GM19023 (cell line): ENCODE measurements around the gene NOTCH3.

ENCODE experiments used
- ATAC-seq: cut with Tn5 transposase; IDR thresholded peaks from one replicate; pipeline ENCODE4 v1.9.1; 2021; ENCODE audit warnings: mild to moderate bottlenecking, moderate library complexity; ENCODE audit not compliant: unreplicated experiment

The NOTCH3 gene

GRCh38 chr19:15200553-15201364 lies at the start of gene NOTCH3:
TSS of gene NOTCH3 (minus strand) at chr19:15200995. CDS start at chr19:15200905, 90 bp downstream.
- ATAC-seq = no peak

- ATAC-seq = no peak
Measured at GRCh38 chr19:15250640-15250993, 49.8 kb upstream of the NOTCH3 start.

GRCh38 chr19:15249972-15250639 lies 49.3 kb upstream of the NOTCH3 start:
- no peak for ATAC-seq

- no peak for ATAC-seq
Measured at GRCh38 chr19:15249528-15249874, 48.7 kb upstream of the NOTCH3 start.

GRCh38 chr19:15248648-15249527 lies 48.1 kb upstream of the NOTCH3 start:
- no peak for ATAC-seq

- no peak for ATAC-seq
Measured at GRCh38 chr19:15248106-15248505, 47.3 kb upstream of the NOTCH3 start.

GRCh38 chr19:15247107-15248014 lies 46.6 kb upstream of the NOTCH3 start:
- ATAC-seq = no peak

- no peak for ATAC-seq
Measured at GRCh38 chr19:15246198-15246481, 45.3 kb upstream of the NOTCH3 start.

DNA sequence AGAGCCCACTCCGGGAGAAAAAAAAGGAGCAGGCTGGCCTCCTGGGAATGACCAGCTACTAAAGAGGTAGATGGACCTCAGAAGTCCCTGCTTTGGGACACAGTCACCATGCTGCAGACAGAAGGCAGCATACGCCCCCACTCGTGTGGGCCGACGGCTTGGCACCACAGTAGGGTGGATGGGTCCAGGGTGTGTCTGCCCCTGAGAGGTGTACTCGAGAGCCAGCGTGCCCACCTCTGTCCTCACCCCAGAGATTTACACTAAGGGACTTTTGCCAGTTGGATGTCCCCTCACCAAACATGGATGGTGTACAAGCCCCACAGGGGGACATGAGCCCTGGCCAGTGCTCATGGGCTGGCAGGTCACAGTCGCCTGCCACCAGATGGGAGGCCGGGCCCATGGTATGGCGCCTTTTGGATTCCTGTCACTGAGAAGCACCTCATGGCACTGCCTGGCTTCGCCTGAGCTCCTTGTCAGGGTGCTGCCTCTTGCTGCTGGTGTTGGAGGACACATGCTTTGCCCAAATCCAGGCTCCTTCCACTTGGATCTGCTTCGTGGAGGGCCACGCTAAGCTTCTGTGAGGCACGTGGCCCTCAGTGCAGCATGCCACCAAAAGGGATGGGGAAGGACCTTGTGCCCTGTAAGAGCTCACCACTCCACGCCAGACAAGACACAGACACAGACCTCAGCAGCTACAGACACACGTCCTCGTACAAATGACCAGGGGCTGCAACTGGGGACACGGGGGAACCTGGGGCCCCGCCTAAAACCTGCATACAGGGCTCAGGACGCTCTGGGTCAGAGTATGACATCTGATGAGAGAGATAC lies 44.8 kb upstream of the NOTCH3 start:
- no peak for ATAC-seq

DNA sequence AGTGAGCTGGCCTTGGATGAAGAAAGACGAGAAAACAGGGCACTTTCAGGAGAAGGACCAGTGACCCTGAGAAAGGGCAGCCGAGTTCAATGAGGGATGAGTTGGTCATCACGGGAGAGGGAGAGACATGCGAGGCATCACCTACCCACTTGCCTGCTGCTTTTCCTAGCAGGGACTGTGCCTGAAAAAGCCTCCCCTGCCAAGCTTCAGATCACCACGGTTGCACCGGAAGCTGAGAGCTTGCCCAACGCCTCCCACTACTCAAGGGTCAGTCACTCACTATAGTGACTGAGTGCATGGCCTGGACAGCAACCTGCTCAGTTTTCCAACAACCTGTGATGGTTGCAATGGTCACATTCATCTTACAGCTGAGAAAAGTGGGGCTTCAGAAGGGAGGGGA lies 44.0 kb upstream of the NOTCH3 start:
- no peak for ATAC-seq

- no peak for ATAC-seq
Measured at GRCh38 chr19:15244106-15244803, 43.5 kb upstream of the NOTCH3 start.

GRCh38 chr19:15243236-15243957 lies 42.6 kb upstream of the NOTCH3 start:
- no peak for ATAC-seq

DNA sequence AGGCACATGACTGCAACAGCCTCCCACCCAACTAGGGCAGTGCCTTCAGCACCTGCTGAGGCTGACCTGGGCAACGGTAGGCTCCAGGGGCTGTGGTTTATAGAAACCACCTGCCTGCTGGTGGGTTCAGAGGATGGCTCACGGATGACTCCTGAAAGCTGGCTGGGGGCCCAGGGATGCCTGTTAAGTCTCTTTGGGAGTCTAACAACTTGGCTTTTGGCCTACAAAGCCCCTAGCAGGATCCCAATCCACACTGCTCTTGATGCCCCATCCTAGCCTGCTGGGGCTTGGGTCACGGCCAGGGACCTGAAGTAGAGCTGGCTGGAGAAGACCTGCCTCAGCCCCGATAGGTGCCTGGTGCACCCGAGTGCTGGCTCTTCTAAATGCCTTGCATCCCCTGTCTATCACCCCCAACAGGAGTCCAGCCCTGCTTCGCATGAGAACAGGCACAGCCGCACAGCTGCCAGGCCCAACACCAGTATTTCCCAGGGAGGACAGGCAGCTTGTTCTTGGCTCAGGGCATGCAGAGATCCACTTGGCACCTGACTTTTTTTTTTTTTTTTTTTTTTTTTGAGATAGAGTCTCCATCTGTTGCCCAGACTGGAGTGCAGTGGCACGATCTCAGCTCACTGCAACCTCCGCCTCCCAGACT lies 40.6 kb upstream of the NOTCH3 start:
- ATAC-seq = no peak

GRCh38 chr19:15240515-15240914 lies 39.7 kb upstream of the NOTCH3 start:
- ATAC-seq = no peak

GRCh38 chr19:15239337-15239949 lies 38.6 kb upstream of the NOTCH3 start:
- ATAC-seq = no peak

- no peak for ATAC-seq
Measured at GRCh38 chr19:15238639-15239155, 37.9 kb upstream of the NOTCH3 start.
